ENCODE measurements around the gene MAS1L.

The MAS1L gene

DNA sequence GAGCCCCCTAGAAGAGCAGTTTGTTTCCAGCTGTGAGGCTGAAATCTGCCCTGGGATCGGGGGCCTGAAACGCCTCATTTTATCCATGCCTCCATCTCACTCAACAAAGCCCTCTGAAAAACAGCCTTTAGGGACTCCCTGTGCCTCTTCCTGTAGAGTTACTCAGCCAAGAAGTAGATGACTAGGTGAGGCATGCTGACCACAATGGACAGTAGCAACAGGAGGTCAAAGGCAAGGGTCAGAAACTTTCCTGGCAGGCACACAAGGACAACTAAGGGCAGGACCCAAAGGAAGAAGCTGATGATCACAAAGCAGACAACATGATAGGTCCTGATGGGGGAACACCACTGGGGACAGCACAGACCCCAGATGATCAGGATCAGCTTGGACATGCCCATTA is 12.8 kb downstream of the MAS1L start:
- no peak for DNase-seq (ENCODE audit: low read depth, low spot score)
- TF ChIP-seq, protein P1, sequence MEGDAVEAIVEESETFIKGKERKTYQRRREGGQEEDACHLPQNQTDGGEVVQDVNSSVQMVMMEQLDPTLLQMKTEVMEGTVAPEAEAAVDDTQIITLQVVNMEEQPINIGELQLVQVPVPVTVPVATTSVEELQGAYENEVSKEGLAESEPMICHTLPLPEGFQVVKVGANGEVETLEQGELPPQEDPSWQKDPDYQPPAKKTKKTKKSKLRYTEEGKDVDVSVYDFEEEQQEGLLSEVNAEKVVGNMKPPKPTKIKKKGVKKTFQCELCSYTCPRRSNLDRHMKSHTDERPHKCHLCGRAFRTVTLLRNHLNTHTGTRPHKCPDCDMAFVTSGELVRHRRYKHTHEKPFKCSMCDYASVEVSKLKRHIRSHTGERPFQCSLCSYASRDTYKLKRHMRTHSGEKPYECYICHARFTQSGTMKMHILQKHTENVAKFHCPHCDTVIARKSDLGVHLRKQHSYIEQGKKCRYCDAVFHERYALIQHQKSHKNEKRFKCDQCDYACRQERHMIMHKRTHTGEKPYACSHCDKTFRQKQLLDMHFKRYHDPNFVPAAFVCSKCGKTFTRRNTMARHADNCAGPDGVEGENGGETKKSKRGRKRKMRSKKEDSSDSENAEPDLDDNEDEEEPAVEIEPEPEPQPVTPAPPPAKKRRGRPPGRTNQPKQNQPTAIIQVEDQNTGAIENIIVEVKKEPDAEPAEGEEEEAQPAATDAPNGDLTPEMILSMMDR (IDR thresholded peaks at IDR 0.05; ENCODE audit: insufficient read depth, low read length, missing control alignments), result no peak
- no peak overlapping the region for H3K4me3 ChIP-seq (ENCODE audit: low read depth, low read length)
- ChIA-PET CTCF (no interaction called here), POLR2A (no interaction called here)

DNA sequence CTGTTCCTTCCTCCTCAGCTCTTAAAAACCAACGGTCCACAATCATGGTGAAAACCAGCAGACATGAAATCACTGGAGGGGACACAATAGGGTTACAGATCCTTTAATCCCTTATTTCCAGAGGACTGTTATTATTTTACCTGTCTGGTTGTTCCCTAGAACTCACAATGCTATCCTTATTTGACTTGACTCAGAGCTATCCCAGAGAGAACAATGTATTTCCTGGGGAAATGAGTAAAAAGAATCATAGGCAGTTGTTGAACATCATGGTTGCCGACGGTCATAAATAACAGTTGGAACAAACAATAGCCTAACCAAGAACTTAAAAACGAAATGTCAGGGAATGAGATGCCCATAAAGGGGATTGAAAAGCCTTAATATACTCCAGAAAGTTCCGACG is 21.5 kb downstream of the MAS1L start:
- ChIA-PET CTCF (no interaction called here), POLR2A (no interaction called here)
- H3K4me3 ChIP-seq (ENCODE audit: low read depth, low read length), result no peak overlapping the region
- TF ChIP-seq, protein P1 (IDR thresholded peaks at IDR 0.05; ENCODE audit: insufficient read depth, low read length, missing control alignments), result no peak
- DNase-seq (ENCODE audit: low read depth, low spot score), result no peak

DNA sequence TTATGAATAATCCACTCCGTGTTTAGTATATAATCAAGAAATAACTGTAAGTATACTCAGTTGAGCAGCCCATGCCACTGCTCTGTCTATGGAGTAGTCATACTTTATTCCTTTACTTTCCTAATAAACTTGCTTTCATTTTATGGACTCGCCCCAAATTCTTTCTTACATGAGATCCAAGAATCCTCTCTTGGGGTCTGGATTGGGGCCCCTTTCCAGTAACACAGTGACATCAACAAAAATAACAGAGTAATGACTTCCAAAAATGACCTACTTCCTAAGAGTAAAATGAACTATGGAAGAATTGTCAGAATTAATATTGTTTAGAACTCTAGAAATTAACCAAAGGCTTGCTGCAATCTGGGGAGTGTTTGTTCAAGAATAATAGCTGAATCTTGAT is 22.0 kb downstream of the MAS1L start:
- no peak overlapping the region for H3K4me3 ChIP-seq (ENCODE audit: low read depth, low read length)
- POLR2A ChIA-PET, result no interaction called here
- TF ChIP-seq, protein P1 (IDR thresholded peaks at IDR 0.05; ENCODE audit: insufficient read depth, low read length, missing control alignments), result no peak
- CTCF ChIA-PET, result no interaction called here
- no peak for DNase-seq (ENCODE audit: low read depth, low spot score)

DNA sequence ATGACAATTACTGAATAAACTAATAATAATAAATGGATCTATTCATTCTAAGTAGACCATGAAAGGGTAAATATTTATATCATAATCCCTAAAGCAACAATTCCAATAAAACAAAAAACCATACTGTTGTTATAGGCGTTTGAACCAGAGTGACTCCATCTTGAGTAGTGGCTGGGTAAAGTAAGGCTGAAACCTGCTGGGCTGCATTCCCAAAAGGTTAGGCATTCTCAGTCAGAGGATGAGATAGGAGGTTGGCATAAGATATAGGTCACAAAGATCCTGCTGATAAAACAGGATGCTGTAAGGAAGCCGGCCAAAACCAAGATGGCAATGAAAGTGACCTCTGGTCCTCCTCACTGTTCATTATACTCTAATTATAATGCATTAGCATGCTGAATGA is 22.5 kb downstream of the MAS1L start:
- no peak overlapping the region for H3K4me3 ChIP-seq (ENCODE audit: low read depth, low read length)
- TF ChIP-seq, protein P1 (IDR thresholded peaks at IDR 0.05; ENCODE audit: insufficient read depth, low read length, missing control alignments), result no peak
- no peak for DNase-seq (ENCODE audit: low read depth, low spot score)
- CTCF ChIA-PET, result no interaction called here
- POLR2A ChIA-PET, result no interaction called here

DNA sequence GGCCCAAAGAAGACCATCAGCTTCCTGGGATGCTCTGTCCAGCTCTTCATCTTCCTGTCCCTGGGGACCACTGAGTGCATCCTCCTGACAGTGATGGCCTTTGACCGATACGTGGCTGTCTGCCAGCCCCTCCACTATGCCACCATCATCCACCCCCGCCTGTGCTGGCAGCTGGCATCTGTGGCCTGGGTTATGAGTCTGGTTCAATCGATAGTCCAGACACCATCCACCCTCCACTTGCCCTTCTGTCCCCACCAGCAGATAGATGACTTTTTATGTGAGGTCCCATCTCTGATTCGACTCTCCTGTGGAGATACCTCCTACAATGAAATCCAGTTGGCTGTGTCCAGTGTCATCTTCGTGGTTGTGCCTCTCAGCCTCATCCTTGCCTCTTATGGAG is 25.7 kb downstream of the MAS1L start:
- CTCF ChIA-PET, result no interaction called here
- POLR2A ChIA-PET, result no interaction called here

DNA sequence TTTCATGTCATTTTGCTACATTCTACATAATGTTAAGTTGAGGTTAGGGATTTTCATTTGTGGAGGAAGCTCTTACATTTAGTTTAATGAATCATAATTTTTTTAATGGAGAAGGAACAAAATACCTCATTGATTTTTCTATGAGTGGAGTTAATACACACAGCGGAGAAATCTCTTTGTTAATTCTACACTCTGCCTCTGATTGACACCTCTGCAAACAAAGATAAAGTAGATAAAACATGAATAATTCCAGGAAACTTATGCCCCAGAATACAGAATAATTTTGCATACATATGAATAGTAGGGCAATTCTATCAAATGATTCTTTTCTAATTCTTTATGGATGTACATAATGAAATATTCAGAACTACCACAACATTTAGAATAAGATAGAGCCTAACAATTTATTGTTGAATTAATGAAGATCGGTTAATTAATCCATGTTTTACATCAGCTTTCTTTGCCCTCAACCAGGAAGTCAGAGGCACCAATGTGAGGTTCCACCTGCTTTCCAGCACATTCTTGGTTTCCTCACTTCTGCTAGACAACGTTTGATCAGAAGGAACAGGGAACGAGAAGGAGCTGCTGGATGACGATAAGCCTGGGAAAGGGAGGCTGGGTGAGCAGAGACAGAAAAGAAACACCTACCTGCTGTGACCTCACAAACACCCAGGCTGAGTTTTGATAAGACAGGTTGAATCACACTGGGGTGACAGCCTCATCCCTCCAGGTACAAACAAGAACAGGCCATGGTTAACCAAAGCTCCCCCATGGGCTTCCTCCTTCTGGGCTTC is 26.5 kb downstream of the MAS1L start:
- no peak overlapping the region for H3K4me3 ChIP-seq (ENCODE audit: low read depth, low read length)
- CTCF ChIA-PET, result no interaction called here
- TF ChIP-seq, protein P1 (IDR thresholded peaks at IDR 0.05; ENCODE audit: insufficient read depth, low read length, missing control alignments), result no peak
- POLR2A ChIA-PET, result no interaction called here
- no peak for DNase-seq (ENCODE audit: low read depth, low spot score)

More for the DNA sequence above, 25.7 kb downstream of the MAS1L start:
- H3K4me3 ChIP-seq (ENCODE audit: low read depth, low read length), result no peak overlapping the region
- TF ChIP-seq, protein P1 (IDR thresholded peaks at IDR 0.05; ENCODE audit: insufficient read depth, low read length, missing control alignments), result no peak
- no peak for DNase-seq (ENCODE audit: low read depth, low spot score)

All from AG04449 (cell line).